ENCODE data around the gene SLC39A3.

SLC39A3 gene

GRCh38 chr19:2782329-2782935, 42.6 kb upstream of the SLC39A3 start:
- no peak for TF ChIP-seq CTCF (IDR thresholded peaks at IDR 0.05; ENCODE audit: control insufficient read depth, extremely low read depth, insufficient read depth)
- no peak for DNase-seq (ENCODE audit: low read depth)
- peak overlapping the region; percentile 88 for H3K4me3 ChIP-seq (ENCODE audit: low read depth, low read length)

GRCh38 chr19:2780284-2780683, 40.5 kb upstream of the SLC39A3 start:
- no peak overlapping the region for H3K4me3 ChIP-seq (ENCODE audit: low read depth, low read length)
- DNase-seq (ENCODE audit: low read depth): no peak
- TF ChIP-seq CTCF (IDR thresholded peaks at IDR 0.05; ENCODE audit: control insufficient read depth, extremely low read depth, insufficient read depth): no peak

- no peak for TF ChIP-seq CTCF (IDR thresholded peaks at IDR 0.05; ENCODE audit: control insufficient read depth, extremely low read depth, insufficient read depth)
- no peak overlapping the region for H3K4me3 ChIP-seq (ENCODE audit: low read depth, low read length)
- DNase-seq (ENCODE audit: low read depth): no peak
Measured at GRCh38 chr19:2779121-2779740, 39.4 kb upstream of the SLC39A3 start.

GRCh38 chr19:2777952-2778683, 38.3 kb upstream of the SLC39A3 start:
- H3K4me3 ChIP-seq (ENCODE audit: low read depth, low read length): no peak overlapping the region
- TF ChIP-seq CTCF (IDR thresholded peaks at IDR 0.05; ENCODE audit: control insufficient read depth, extremely low read depth, insufficient read depth): no peak
- no peak for DNase-seq (ENCODE audit: low read depth)

- no peak for DNase-seq (ENCODE audit: low read depth)
- no peak for TF ChIP-seq CTCF (IDR thresholded peaks at IDR 0.05; ENCODE audit: control insufficient read depth, extremely low read depth, insufficient read depth)
- no peak overlapping the region for H3K4me3 ChIP-seq (ENCODE audit: low read depth, low read length)
Measured at GRCh38 chr19:2775556-2776430, 36.0 kb upstream of the SLC39A3 start.

GRCh38 chr19:2774953-2775555, 35.2 kb upstream of the SLC39A3 start:
- no peak for DNase-seq (ENCODE audit: low read depth)
- no peak overlapping the region for H3K4me3 ChIP-seq (ENCODE audit: low read depth, low read length)
- no peak for TF ChIP-seq CTCF (IDR thresholded peaks at IDR 0.05; ENCODE audit: control insufficient read depth, extremely low read depth, insufficient read depth)

Measured in LNCaP clone FGC (cell line).